WTC11 (cell line): Measurements from ENCODE around the gene KIF13A. TPM values are rescaled to one million over a fixed set of nuclear protein-coding genes. Genes with fewer than 3 reads are reported as not detected.

Source experiments
- ATAC-seq: fragments of 200-7000 bp; cut with Tn5 transposase; 2 replicates; pipeline ENCODE4 v1.10.0; 2021; ENCODE audit warnings: mild to moderate bottlenecking, moderate library complexity
- CTCF ChIA-PET: fragments of 300-600 bp; sonication (Branson Sonifier 250); formaldehyde crosslinking; loops from one replicate; lab custom pipeline; 2021; ENCODE audit warnings: antibody characterized with exemption; lab: Charles Lee
- POLR2A ChIA-PET: fragments of 350-600 bp; sonication (Branson Sonifier 250); formaldehyde crosslinking; loops from one replicate; lab custom pipeline; 2021; ENCODE audit warnings: antibody characterized with exemption; lab: Charles Lee
- DNase-seq: peaks from one replicate; pipeline ENCODE4 v3.0.0; 2021; ENCODE audit warnings: low spot score
- H3K27ac Mint-ChIP-seq: 2 replicates; pipeline ENCODE4 v1.8.0; 2021; ENCODE audit warnings: mixed read lengths
- H3K27me3 Mint-ChIP-seq: 2 replicates; pipeline ENCODE4 v1.8.0; 2021; ENCODE audit warnings: low read depth, mild to moderate bottlenecking, moderate library complexity, mixed read lengths
- H3K36me3 Mint-ChIP-seq: 2 replicates; pipeline ENCODE4 v1.8.0; 2021; ENCODE audit warnings: mixed read lengths
- H3K4me1 Mint-ChIP-seq: 2 replicates; pipeline ENCODE4 v1.8.0; 2022; ENCODE audit warnings: mixed read lengths
- H3K4me3 Mint-ChIP-seq: 2 replicates; pipeline ENCODE4 v1.8.0; 2021; ENCODE audit warnings: mild to moderate bottlenecking, moderate library complexity, mixed read lengths
- H3K9me3 Mint-ChIP-seq: 2 replicates; pipeline ENCODE4 v1.8.0; 2021; ENCODE audit warnings: mixed read lengths
- ARID4B ChIP-seq: sonication (generic); formaldehyde crosslinking; IDR thresholded peaks from 2 replicates; pipeline ENCODE4 v1.8.0; 2023; ENCODE audit warnings: missing genetic modification reagents, mild to moderate bottlenecking, borderline replicate concordance
- ATF1 ChIP-seq: sonication (generic); formaldehyde crosslinking; IDR thresholded peaks from 2 replicates; pipeline ENCODE4 v1.8.1; 2023; ENCODE audit warnings: mild to moderate bottlenecking, moderate library complexity, missing genetic modification reagents
- ATF3 ChIP-seq: sonication (generic); formaldehyde crosslinking; conservative IDR thresholded peaks from 2 replicates; pipeline ENCODE4 v1.8.1; 2022; ENCODE audit warnings: mild to moderate bottlenecking, missing genetic modification reagents
- CREB1 ChIP-seq: sonication (generic); formaldehyde crosslinking; IDR thresholded peaks from 2 replicates; pipeline ENCODE4 v1.8.0; 2023; ENCODE audit warnings: mild to moderate bottlenecking, missing genetic modification reagents
- E2F5 ChIP-seq: sonication (generic); formaldehyde crosslinking; IDR thresholded peaks from 2 replicates; pipeline ENCODE4 v1.8.1; 2022; ENCODE audit warnings: mild to moderate bottlenecking, moderate library complexity, missing genetic modification reagents
- FOXJ3 ChIP-seq: sonication (generic); formaldehyde crosslinking; IDR thresholded peaks from 2 replicates; pipeline ENCODE4 v1.9.0; 2021; ENCODE audit warnings: missing genetic modification reagents, mild to moderate bottlenecking, borderline replicate concordance
- FOXK1 ChIP-seq: sonication (generic); formaldehyde crosslinking; IDR thresholded peaks from 2 replicates; pipeline ENCODE4 v1.8.0; 2022; ENCODE audit warnings: mild to moderate bottlenecking, moderate library complexity, missing genetic modification reagents
- HMGA2 ChIP-seq: fragments of 250-450 bp; sonication (Bioruptor Pico); IDR thresholded peaks from 2 replicates; pipeline ENCODE4 v1.4.0; 2021; ENCODE audit warnings: mild to moderate bottlenecking, moderate library complexity
- IRF2 ChIP-seq: sonication (generic); formaldehyde crosslinking; IDR thresholded peaks from 2 replicates; pipeline ENCODE4 v1.8.0; 2022; ENCODE audit warnings: low read depth, missing genetic modification reagents, borderline replicate concordance
- NR1H2 ChIP-seq: sonication (generic); formaldehyde crosslinking; IDR thresholded peaks from 2 replicates; pipeline ENCODE4 v1.9.0; 2021; ENCODE audit warnings: mild to moderate bottlenecking, moderate library complexity, missing genetic modification reagents
- OVOL2 ChIP-seq: fragments of 250-450 bp; sonication (Bioruptor Pico); IDR thresholded peaks from 2 replicates; pipeline ENCODE4 v1.9.0; 2021; ENCODE audit warnings: mild to moderate bottlenecking, borderline replicate concordance
- PRDM15 ChIP-seq: sonication (generic); formaldehyde crosslinking; IDR thresholded peaks from 2 replicates; pipeline ENCODE4 v1.8.0; 2022; ENCODE audit warnings: missing genetic modification reagents
- RORB ChIP-seq: fragments of 250-450 bp; sonication (Bioruptor Pico); IDR thresholded peaks from 2 replicates; pipeline ENCODE4 v1.9.0; 2021; ENCODE audit warnings: mild to moderate bottlenecking
- SMAD3 ChIP-seq: sonication (generic); formaldehyde crosslinking; IDR thresholded peaks from 2 replicates; pipeline ENCODE4 v1.8.0; 2022; ENCODE audit warnings: missing genetic modification reagents, mild to moderate bottlenecking, borderline replicate concordance
- SMAD4 ChIP-seq: sonication (generic); formaldehyde crosslinking; IDR thresholded peaks from 2 replicates; pipeline ENCODE4 v1.8.0; 2022; ENCODE audit warnings: mild to moderate bottlenecking, missing genetic modification reagents
- TCF7 ChIP-seq: sonication (generic); formaldehyde crosslinking; IDR thresholded peaks from 2 replicates; pipeline ENCODE4 v1.8.0; 2022; ENCODE audit warnings: mild to moderate bottlenecking, low read depth, missing genetic modification reagents, moderate library complexity
- ZBTB21 ChIP-seq: sonication (generic); formaldehyde crosslinking; IDR thresholded peaks from 2 replicates; pipeline ENCODE4 v1.8.1; 2023; ENCODE audit warnings: mild to moderate bottlenecking, missing genetic modification reagents, borderline replicate concordance
- ZBTB43 ChIP-seq: sonication (generic); formaldehyde crosslinking; IDR thresholded peaks from 2 replicates; pipeline ENCODE4 v1.8.1; 2023; ENCODE audit warnings: mild to moderate bottlenecking, missing genetic modification reagents
- ZNF219 ChIP-seq: sonication (generic); formaldehyde crosslinking; IDR thresholded peaks from 2 replicates; pipeline ENCODE4 v1.8.0; 2023; ENCODE audit warnings: missing genetic modification reagents, mild to moderate bottlenecking, borderline replicate concordance
- ZNF232 ChIP-seq: sonication (generic); formaldehyde crosslinking; IDR thresholded peaks from 2 replicates; pipeline ENCODE4 v1.8.0; 2022; ENCODE audit warnings: mild to moderate bottlenecking, missing genetic modification reagents
- ZNF671 ChIP-seq: fragments of 250-450 bp; sonication (Bioruptor Pico); IDR thresholded peaks from 2 replicates; pipeline ENCODE4 v1.8.0; 2021; ENCODE audit warnings: mild to moderate bottlenecking
- total RNA-seq: library from RNA; stranded (reverse); gene quantifications from 3 replicates; pipeline ENCODE4 v1.2.3, GENCODE V29; 2021

Gene KIF13A
- total RNA-seq, 1 experiment from 2014 or later = 32.7 TPM

GRCh38 chr6:17847203-17847760 lies 140.2 kb downstream of the KIF13A start:
- Mint-ChIP-seq H3K36me3 (peaks cover 16% of the 10 kb centered on the region), H3K27ac (no peak overlapping the region), H3K9me3 (no peaks in the 10 kb centered on the region)
- no peak for DNase-seq
- CTCF ChIA-PET = no interaction called here
- no peak for ATAC-seq
- POLR2A ChIA-PET = no interaction called here
- TF ChIP-seq TCF7 = no peak
- TF ChIP-seq CREB1 (CRISPR knock-in tag) = no peak
- TF ChIP-seq, all 79 proteins: peak for 0
- Mint-ChIP-seq H3K27me3 (no peaks in the 10 kb centered on the region), H3K4me1 (no peaks in the 10 kb centered on the region), H3K4me3 (no peak overlapping the region)

GRCh38 chr6:17846762-17847161 lies 140.7 kb downstream of the KIF13A start:
- ChIA-PET POLR2A (no interaction called here), CTCF (no interaction called here)
- ATAC-seq = no peak

More at GRCh38 chr6:17846762-17847161, 140.7 kb downstream of the KIF13A start:
- H3K27ac Mint-ChIP-seq = no peak overlapping the region
- TF ChIP-seq NR1H2 (CRISPR knock-in tag) (no peak), ZBTB21 (CRISPR knock-in tag) (no peak), ZNF671 (CRISPR knock-in tag) (no peak), PRDM15 (CRISPR knock-in tag) (no peak), ZNF219 (CRISPR knock-in tag) (no peak), ATF1 (CRISPR knock-in tag) (no peak), IRF2 (CRISPR knock-in tag) (no peak), FOXJ3 (CRISPR knock-in tag) (no peak), RORB (CRISPR knock-in tag) (no peak), ATF3 (CRISPR knock-in tag) (no peak), SMAD3 (CRISPR knock-in tag) (no peak), FOXK1 (CRISPR knock-in tag) (no peak), ZBTB43 (CRISPR knock-in tag) (no peak), ARID4B (CRISPR knock-in tag) (no peak), OVOL2 (CRISPR knock-in tag) (no peak), ZNF232 (CRISPR knock-in tag) (no peak), HMGA2 (no peak), E2F5 (CRISPR knock-in tag) (no peak), SMAD4 (CRISPR knock-in tag) (no peak)
- no peak overlapping the region for H3K4me3 Mint-ChIP-seq
- H3K36me3 Mint-ChIP-seq = peaks cover 16% of the 10 kb centered on the region
- no peaks in the 10 kb centered on the region for H3K27me3 Mint-ChIP-seq
- DNase-seq = no peak
- no peaks in the 10 kb centered on the region for H3K9me3 Mint-ChIP-seq
- H3K4me1 Mint-ChIP-seq = no peaks in the 10 kb centered on the region
